WTC11 (cell line): Measurements from ENCODE around the gene KCNN4. TPM values are rescaled to one million over a fixed set of nuclear protein-coding genes. Genes with fewer than 3 reads are reported as not detected.

ENCODE experiments used
- ATAC-seq: fragments of 200-7000 bp; cut with Tn5 transposase; 2 replicates; pipeline ENCODE4 v1.10.0; 2021; ENCODE audit warnings: mild to moderate bottlenecking, moderate library complexity
- CTCF ChIA-PET: fragments of 300-600 bp; sonication (Branson Sonifier 250); formaldehyde crosslinking; loops from one replicate; lab custom pipeline; 2021; ENCODE audit warnings: antibody characterized with exemption; lab: Charles Lee
- POLR2A ChIA-PET: fragments of 350-600 bp; sonication (Branson Sonifier 250); formaldehyde crosslinking; loops from one replicate; lab custom pipeline; 2021; ENCODE audit warnings: antibody characterized with exemption; lab: Charles Lee
- DNase-seq: peaks from one replicate; pipeline ENCODE4 v3.0.0; 2021; ENCODE audit warnings: low spot score
- H3K27ac Mint-ChIP-seq: 2 replicates; pipeline ENCODE4 v1.8.0; 2021; ENCODE audit warnings: mixed read lengths
- H3K27me3 Mint-ChIP-seq: 2 replicates; pipeline ENCODE4 v1.8.0; 2021; ENCODE audit warnings: low read depth, mild to moderate bottlenecking, moderate library complexity, mixed read lengths
- H3K36me3 Mint-ChIP-seq: 2 replicates; pipeline ENCODE4 v1.8.0; 2021; ENCODE audit warnings: mixed read lengths
- H3K4me1 Mint-ChIP-seq: 2 replicates; pipeline ENCODE4 v1.8.0; 2022; ENCODE audit warnings: mixed read lengths
- H3K4me3 Mint-ChIP-seq: 2 replicates; pipeline ENCODE4 v1.8.0; 2021; ENCODE audit warnings: mild to moderate bottlenecking, moderate library complexity, mixed read lengths
- H3K9me3 Mint-ChIP-seq: 2 replicates; pipeline ENCODE4 v1.8.0; 2021; ENCODE audit warnings: mixed read lengths
- AFF4 ChIP-seq: sonication (generic); formaldehyde crosslinking; IDR thresholded peaks from 2 replicates; pipeline ENCODE4 v1.8.1; 2023; ENCODE audit warnings: mild to moderate bottlenecking, missing genetic modification reagents, borderline replicate concordance
- ARID4B ChIP-seq: sonication (generic); formaldehyde crosslinking; IDR thresholded peaks from 2 replicates; pipeline ENCODE4 v1.8.0; 2023; ENCODE audit warnings: missing genetic modification reagents, mild to moderate bottlenecking, borderline replicate concordance
- ATF2 ChIP-seq: sonication (generic); formaldehyde crosslinking; IDR thresholded peaks from 2 replicates; pipeline ENCODE4 v1.8.1; 2022; ENCODE audit warnings: low read depth, missing genetic modification reagents, borderline replicate concordance
- E2F1 ChIP-seq: sonication (generic); formaldehyde crosslinking; IDR thresholded peaks from 2 replicates; pipeline ENCODE4 v1.8.0; 2022; ENCODE audit warnings: mild to moderate bottlenecking, missing genetic modification reagents
- E2F5 ChIP-seq: sonication (generic); formaldehyde crosslinking; IDR thresholded peaks from 2 replicates; pipeline ENCODE4 v1.8.1; 2022; ENCODE audit warnings: mild to moderate bottlenecking, moderate library complexity, missing genetic modification reagents
- JAZF1 ChIP-seq: fragments of 250-450 bp; sonication (Bioruptor Pico); IDR thresholded peaks from 2 replicates; pipeline ENCODE4 v1.9.0; 2021; ENCODE audit warnings: moderate library complexity, mild to moderate bottlenecking, inconsistent platforms
- MAX ChIP-seq: sonication (generic); formaldehyde crosslinking; IDR thresholded peaks from 2 replicates; pipeline ENCODE4 v1.8.0; 2022; ENCODE audit warnings: mild to moderate bottlenecking, missing genetic modification reagents
- MXD4 ChIP-seq: fragments of 250-450 bp; sonication (Bioruptor Pico); IDR thresholded peaks from 2 replicates; pipeline ENCODE4 v1.8.0; 2021; ENCODE audit warnings: mild to moderate bottlenecking, moderate library complexity, borderline replicate concordance
- NFATC4 ChIP-seq: fragments of 250-450 bp; sonication (Bioruptor Pico); IDR thresholded peaks from 2 replicates; pipeline ENCODE4 v1.9.0; 2021; ENCODE audit warnings: mild to moderate bottlenecking
- PRDM15 ChIP-seq: sonication (generic); formaldehyde crosslinking; IDR thresholded peaks from 2 replicates; pipeline ENCODE4 v1.8.0; 2022; ENCODE audit warnings: missing genetic modification reagents
- TCF7 ChIP-seq: sonication (generic); formaldehyde crosslinking; IDR thresholded peaks from 2 replicates; pipeline ENCODE4 v1.8.0; 2022; ENCODE audit warnings: mild to moderate bottlenecking, low read depth, missing genetic modification reagents, moderate library complexity
- USF1 ChIP-seq: sonication (generic); formaldehyde crosslinking; IDR thresholded peaks from 2 replicates; pipeline ENCODE4 v1.8.0; 2022; ENCODE audit warnings: mild to moderate bottlenecking, missing genetic modification reagents
- ZNF121 ChIP-seq: sonication (generic); formaldehyde crosslinking; IDR thresholded peaks from 2 replicates; pipeline ENCODE4 v1.8.0; 2023; ENCODE audit warnings: missing genetic modification reagents
- ZNF138 ChIP-seq: sonication (generic); formaldehyde crosslinking; conservative IDR thresholded peaks from 2 replicates; pipeline ENCODE4 v1.8.1; 2022; ENCODE audit warnings: mild to moderate bottlenecking, moderate library complexity, missing genetic modification reagents
- ZNF512 ChIP-seq: sonication (generic); formaldehyde crosslinking; IDR thresholded peaks from 2 replicates; pipeline ENCODE4 v1.8.1; 2022; ENCODE audit warnings: missing genetic modification reagents, borderline replicate concordance
- total RNA-seq: library from RNA; stranded (reverse); gene quantifications from 3 replicates; pipeline ENCODE4 v1.2.3, GENCODE V29; 2021

The KCNN4 gene
- total RNA-seq, 1 experiment from 2014 or later: 0.98 TPM

- TF ChIP-seq ZNF121 (CRISPR knock-in tag) (no peak), TCF7 (CRISPR knock-in tag) (no peak), E2F5 (peak; percentile 77; the same call in 1 of the 2 replicates), E2F1 (CRISPR knock-in tag) (no peak), ARID4B (0 out of 2 replicates have a peak, but pooled peaks have one; percentile 26), ATF2 (CRISPR knock-in tag) (no peak), PRDM15 (0 out of 2 replicates have a peak, but pooled peaks have one; percentile 13), USF1 (peak; percentile 23; the same call in 1 of the 2 replicates), MAX (peak; percentile 79)
Measured at GRCh38 chr19:43798546-43799409, 18.0 kb upstream of the KCNN4 start (continued).

GRCh38 chr19:43798026-43798545, 17.3 kb upstream of the KCNN4 start:
- Mint-ChIP-seq H3K27me3 (peaks cover 86% of the 10 kb centered on the region), H3K9me3 (peaks cover 4% of the 10 kb centered on the region; the same call in 1 of the 2 replicates), H3K4me3 (peak overlapping the region; percentile 80), H3K27ac (no peak overlapping the region), H3K36me3 (no peaks in the 10 kb centered on the region), H3K4me1 (peaks cover 5% of the 10 kb centered on the region; the same call in 1 of the 2 replicates)
- ChIA-PET CTCF (no interaction called here), POLR2A (no interaction called here)
- DNase-seq (no peak), ATAC-seq (no peak)
- TF ChIP-seq AFF4 (no peak), JAZF1 (CRISPR knock-in tag) (no peak), ZNF138 (no peak), NFATC4 (CRISPR knock-in tag) (no peak), MXD4 (no peak), ZNF512 (CRISPR knock-in tag) (no peak)
